Smooth muscle cell (in vitro differentiated cells): ENCODE results near the gene MCUB. TPM values are rescaled to one million over a fixed set of nuclear protein-coding genes. Genes with fewer than 3 reads are reported as not detected.

Experiments used
- DNase-seq: peaks from one replicate; lab custom pipeline; 2025; ENCODE audit not compliant: unreplicated experiment; lab: John Stamatoyannopoulos, UW
- H2AFZ ChIP-seq: fragments of 200-600 bp; sonication (generic); 2 replicates; pipeline ENCODE4 v1.6.0; 2016; ENCODE audit warnings: antibody characterized with exemption, low read depth, mild to moderate bottlenecking
- H3F3A ChIP-seq: fragments of 200-600 bp; sonication (generic); 2 replicates; pipeline ENCODE4 v1.6.0; 2017; ENCODE audit warnings: antibody characterized with exemption, low read depth
- H3K27ac ChIP-seq: fragments of 200-600 bp; sonication (generic); 2 replicates; pipeline ENCODE4 v1.5.1; 2016; ENCODE audit warnings: low read depth, mild to moderate bottlenecking
- H3K27me3 ChIP-seq: fragments of 200-600 bp; sonication (generic); 2 replicates; pipeline ENCODE4 v1.6.1; 2016; ENCODE audit warnings: low read depth, mild to moderate bottlenecking
- H3K36me3 ChIP-seq: fragments of 200-600 bp; sonication (generic); 2 replicates; pipeline ENCODE4 v1.5.1; 2016; ENCODE audit warnings: low read depth
- H3K4me1 ChIP-seq: fragments of 200-600 bp; sonication (generic); 2 replicates; pipeline ENCODE4 v1.5.1; 2016; ENCODE audit warnings: low read depth
- H3K4me2 ChIP-seq: fragments of 200-600 bp; sonication (generic); 2 replicates; pipeline ENCODE4 v1.6.0; 2016; ENCODE audit warnings: mild to moderate bottlenecking
- H3K4me3 ChIP-seq: fragments of 200-600 bp; sonication (generic); 2 replicates; pipeline ENCODE4 v1.5.1; 2016; ENCODE audit warnings: mild to moderate bottlenecking
- H3K79me2 ChIP-seq: fragments of 200-600 bp; sonication (generic); 2 replicates; pipeline ENCODE4 v1.6.0; 2016; ENCODE audit warnings: low read depth, mild to moderate bottlenecking
- H3K9ac ChIP-seq: fragments of 200-600 bp; sonication (generic); 2 replicates; pipeline ENCODE4 v1.6.0; 2016; ENCODE audit warnings: low read depth
- H3K9me3 ChIP-seq: fragments of 200-600 bp; sonication (generic); replicated peaks from 2 replicates; pipeline ENCODE4 v1.5.1; 2016; ENCODE audit warnings: low read depth
- H4K20me1 ChIP-seq: fragments of 200-600 bp; sonication (generic); 2 replicates; pipeline ENCODE4 v1.6.0; 2016; ENCODE audit warnings: low read depth
- CTCF ChIP-seq: fragments of 200-600 bp; sonication (generic); IDR thresholded peaks from 2 replicates; pipeline ENCODE4 v1.5.1; 2017; ENCODE audit warnings: borderline replicate concordance, mild to moderate bottlenecking, antibody characterized with exemption; ENCODE audit not compliant: insufficient read depth, poor library complexity, severe bottlenecking
- WGBS: methylation state at CpG from one replicate; pipeline ENCODE4 v1.1.7; 2016; ENCODE audit warnings: low lambda C conversion rate; 5-methylcytosine and 5-hydroxymethylcytosine counted together
- polyA plus RNA-seq: library from polyadenylated mRNA; unstranded; fragments of >200 nt; fragmentation: Nextera tagmentation; extraction: Ambion mirVana; gene quantifications from 2 replicates; pipeline ENCODE4 v1.2.1, GENCODE V29; 2016
- total RNA-seq: library from RNA; depleted of rRNA; stranded (reverse); fragments of >200 nt; gene quantifications from 2 replicates; pipeline ENCODE4 v1.2.3, GENCODE V29; 2014

The MCUB gene
- total and polyA plus RNA-seq, 2 experiments from 2014 or later: 2.6 to 6.4 TPM

- no peak overlapping the region for H3K9ac ChIP-seq
These were observed 69.7 kb downstream of the MCUB start for GRCh38 chr4:109629775-109630174.

GRCh38 chr4:109631532-109632108 lies 71.6 kb downstream of the MCUB start:
- WGBS: 65% methylated on average over 5 of the region's 5 CpGs
- no peak overlapping the region for H3K9ac ChIP-seq
- H3K4me2 ChIP-seq: no peak overlapping the region
- no peaks in the 10 kb centered on the region for H3F3A ChIP-seq
- no peaks in the 10 kb centered on the region for H3K9me3 ChIP-seq
- no peaks in the 10 kb centered on the region for H3K27me3 ChIP-seq
- H3K4me1 ChIP-seq: no peaks in the 10 kb centered on the region
- no peak overlapping the region for H3K27ac ChIP-seq
- H2AFZ ChIP-seq: peak overlapping the region; percentile 14
- no peaks in the 10 kb centered on the region for H3K79me2 ChIP-seq
- no peaks in the 10 kb centered on the region for H3K36me3 ChIP-seq
- H3K4me3 ChIP-seq: no peak overlapping the region
- no peaks in the 10 kb centered on the region for H4K20me1 ChIP-seq
- no peak for DNase-seq
- TF ChIP-seq CTCF: no peak

More at GRCh38 chr4:109629775-109630174, 69.7 kb downstream of the MCUB start:
- Histone ChIP-seq H3K4me3 (no peak overlapping the region), H4K20me1 (no peaks in the 10 kb centered on the region), H3K9me3 (no peaks in the 10 kb centered on the region), H3K79me2 (no peaks in the 10 kb centered on the region), H3K27ac (no peak overlapping the region), H3K36me3 (no peaks in the 10 kb centered on the region), H3K4me2 (no peak overlapping the region), H3K4me1 (no peaks in the 10 kb centered on the region), H3F3A (no peaks in the 10 kb centered on the region), H3K27me3 (no peaks in the 10 kb centered on the region), H2AFZ (no peak overlapping the region)
- no peak for DNase-seq
- WGBS: 32% methylated on average over 4 of the region's 4 CpGs
- TF ChIP-seq CTCF: no peak

GRCh38 chr4:109640644-109641043 lies 80.6 kb downstream of the MCUB start:
- no peak for DNase-seq
- Histone ChIP-seq H2AFZ (no peak overlapping the region), H3K4me1 (no peaks in the 10 kb centered on the region), H3K27ac (no peak overlapping the region), H3K36me3 (no peaks in the 10 kb centered on the region), H3K27me3 (no peaks in the 10 kb centered on the region), H3K9ac (no peak overlapping the region), H4K20me1 (no peaks in the 10 kb centered on the region), H3F3A (no peaks in the 10 kb centered on the region), H3K79me2 (no peaks in the 10 kb centered on the region), H3K4me3 (no peak overlapping the region), H3K9me3 (no peaks in the 10 kb centered on the region), H3K4me2 (no peak overlapping the region)
- TF ChIP-seq CTCF: no peak
- WGBS: 92% methylated on average over 2 of the region's 2 CpGs

GRCh38 chr4:109645874-109646710 lies 86.0 kb downstream of the MCUB start:
- H3K9me3 ChIP-seq: no peaks in the 10 kb centered on the region
- no peak for DNase-seq
- TF ChIP-seq CTCF: no peak

More at GRCh38 chr4:109645874-109646710, 86.0 kb downstream of the MCUB start:
- no peaks in the 10 kb centered on the region for H3F3A ChIP-seq
- WGBS: 79% methylated on average over 7 of the region's 7 CpGs
- H3K9ac ChIP-seq: no peak overlapping the region
- H4K20me1 ChIP-seq: no peaks in the 10 kb centered on the region
- no peaks in the 10 kb centered on the region for H3K36me3 ChIP-seq
- H3K4me2 ChIP-seq: no peak overlapping the region
- H3K79me2 ChIP-seq: no peaks in the 10 kb centered on the region
- no peak overlapping the region for H2AFZ ChIP-seq
- H3K27ac ChIP-seq: no peak overlapping the region
- H3K27me3 ChIP-seq: no peaks in the 10 kb centered on the region
- no peaks in the 10 kb centered on the region for H3K4me1 ChIP-seq
- H3K4me3 ChIP-seq: no peak overlapping the region
